NCI-H345 (cell line): Measurements from ENCODE around the gene C15orf39.
A peak's percentile ranks its signal among the peaks of the same experiment; 100 is the strongest.
"Not testable (repeated sequence)": the region's sequence is repeated elsewhere in the genome, so short reads cannot be mapped to it uniquely, and the experiment has no call there.

Experiments used
- DNase-seq: peaks from one replicate; lab custom pipeline; 2025; lab: John Stamatoyannopoulos, UW

The C15orf39 gene

GRCh38 chr15:75201616-75202250, at the start of gene C15orf39:
TSS of gene C15orf39 (plus strand) at chr15:75201882. CDS start at chr15:75206049, 4,167 bp downstream.
- DNase-seq: peak; percentile 67

- no peak for DNase-seq
These were observed 49.2 kb upstream of the C15orf39 start for GRCh38 chr15:75152382-75153079.

GRCh38 chr15:75153087-75153486, 48.6 kb upstream of the C15orf39 start:
- DNase-seq: no peak

GRCh38 chr15:75153565-75154276, 48.0 kb upstream of the C15orf39 start:
- no peak for DNase-seq

GRCh38 chr15:75154461-75155062, 47.1 kb upstream of the C15orf39 start:
- no peak for DNase-seq

GRCh38 chr15:75156326-75157215, 45.1 kb upstream of the C15orf39 start:
- DNase-seq: no peak

GRCh38 chr15:75158402-75158801, 43.3 kb upstream of the C15orf39 start:
- no peak for DNase-seq

GRCh38 chr15:75159244-75159643, 42.4 kb upstream of the C15orf39 start:
- DNase-seq: no peak

- DNase-seq: no peak
These were observed 40.4 kb upstream of the C15orf39 start for GRCh38 chr15:75161106-75161916.

GRCh38 chr15:75161917-75162414, 39.7 kb upstream of the C15orf39 start:
- no peak for DNase-seq

GRCh38 chr15:75163150-75163564, 38.5 kb upstream of the C15orf39 start:
- DNase-seq: no peak

- no peak for DNase-seq
These were observed 36.9 kb upstream of the C15orf39 start for GRCh38 chr15:75164625-75165350.

- DNase-seq: not testable (repeated sequence)
These were observed 35.1 kb upstream of the C15orf39 start for GRCh38 chr15:75166489-75167063.

- no peak for DNase-seq
These were observed 33.9 kb upstream of the C15orf39 start for GRCh38 chr15:75167588-75168350.

- no peak for DNase-seq
These were observed 33.3 kb upstream of the C15orf39 start for GRCh38 chr15:75168374-75168773.

- no peak for DNase-seq
These were observed 31.5 kb upstream of the C15orf39 start for GRCh38 chr15:75170203-75170602.

GRCh38 chr15:75170711-75171341, 30.9 kb upstream of the C15orf39 start:
- no peak for DNase-seq

GRCh38 chr15:75171408-75171807, 30.3 kb upstream of the C15orf39 start:
- no peak for DNase-seq
